SK-N-SH (cell line): Measurements from ENCODE around the gene BNC2. TPM values are rescaled to one million over a fixed set of nuclear protein-coding genes. Genes with fewer than 3 reads are reported as not detected.

Source experiments
- CTCF ChIA-PET: fragments of 300-600, 350-600 bp; formaldehyde crosslinking; extraction: SDS; loops from one replicate; lab custom pipeline; 2021; lab: Yijun Ruan, JAX
- POLR2A ChIA-PET: fragments of 350-600 bp; sonication (Branson Sonifier 250); formaldehyde crosslinking; extraction: SDS; loops from one replicate; lab custom pipeline; 2020; ENCODE audit warnings: antibody characterized with exemption, inconsistent platforms; lab: Yijun Ruan, JAX
- DNase-seq: peaks from one replicate; pipeline ENCODE4 v3.0.0; 2012
- H2AFZ ChIP-seq: fragments of 200-600 bp; sonication (generic); 2 replicates; pipeline ENCODE4 v1.8.1; 2016; ENCODE audit warnings: antibody characterized with exemption, mild to moderate bottlenecking, low read depth
- H3F3A ChIP-seq: fragments of 200-600 bp; sonication (generic); replicated peaks from 2 replicates; pipeline ENCODE3; 2016; ENCODE audit warnings: antibody characterized with exemption, mild to moderate bottlenecking; ENCODE audit not compliant: insufficient read depth
- H3K27ac ChIP-seq, 2 experiments: fragments of 200-500 bp in 1 of 2; fragments of 200-600 bp in 1 of 2; sonication (Bioruptor generic) in 1 of 2; sonication (generic), shearing (Covaris generic) in 1 of 2; 2 replicates each; pipeline versions ENCODE4 v1.5.1 to v1.6.1; 2014 to 2016; ENCODE audit warnings: low read depth in 2 of 2, inconsistent platforms in 1 of 2, low read length in 1 of 2, mild to moderate bottlenecking in 1 of 2, mixed read lengths in 1 of 2
- H3K27me3 ChIP-seq: fragments of 200-600 bp; sonication (generic), shearing (Covaris generic); 2 replicates; pipeline ENCODE4 v1.6.1; 2016; ENCODE audit warnings: mixed run types; ENCODE audit not compliant: insufficient read depth
- H3K36me3 ChIP-seq, 2 experiments: fragments of 200-500 bp in 1 of 2; fragments of 200-600 bp in 1 of 2; sonication (Bioruptor generic) in 1 of 2; sonication (generic) in 1 of 2; replicated peaks in 1 of 2; 2 replicates each; pipeline versions ENCODE3 to v1.5.1; 2014 to 2016; ENCODE audit warnings: low read length in 1 of 2, mild to moderate bottlenecking in 1 of 2; ENCODE audit not compliant: insufficient read depth in 2 of 2, control insufficient read depth in 1 of 2
- H3K4me1 ChIP-seq, 2 experiments: fragments of 200-500 bp in 1 of 2; fragments of 200-600 bp in 1 of 2; sonication (Bioruptor generic) in 1 of 2; sonication (generic), shearing (Covaris generic) in 1 of 2; 2 replicates each; pipeline versions ENCODE4 v1.5.1 to v1.6.1; 2014 to 2016; ENCODE audit warnings: low read depth in 1 of 2, low read length in 1 of 2, mixed run types in 1 of 2; ENCODE audit not compliant: insufficient read depth in 2 of 2, control insufficient read depth in 1 of 2
- H3K4me2 ChIP-seq: fragments of 200-600 bp; sonication (generic), shearing (Covaris generic); 2 replicates; pipeline ENCODE4 v1.6.1; 2017; ENCODE audit warnings: mixed run types
- H3K4me3 ChIP-seq, 2 experiments: fragments of 200-500 bp in 1 of 2; fragments of 200-600 bp in 1 of 2; sonication (Bioruptor generic) in 1 of 2; sonication (generic), shearing (Covaris generic) in 1 of 2; 2 replicates each; pipeline versions ENCODE4 v1.5.1 to v1.8.1; 2014 to 2016; ENCODE audit warnings: low read depth in 2 of 2, inconsistent platforms in 1 of 2, low read length in 1 of 2, mild to moderate bottlenecking in 1 of 2, mixed read lengths in 1 of 2, moderate library complexity in 1 of 2
- H3K79me2 ChIP-seq: fragments of 200-600 bp; sonication (generic); 2 replicates; pipeline ENCODE4 v1.8.1; 2017; ENCODE audit warnings: mild to moderate bottlenecking; ENCODE audit not compliant: insufficient read depth
- H3K9ac ChIP-seq: fragments of 200-600 bp; sonication (generic); 2 replicates; pipeline ENCODE4 v1.6.1; 2017; ENCODE audit warnings: mixed run types
- H3K9me2 ChIP-seq: fragments of 200-600 bp; sonication (generic); 2 replicates; pipeline ENCODE4 v1.6.1; 2017; ENCODE audit warnings: mixed run types
- H3K9me3 ChIP-seq: fragments of 200-600 bp; sonication (generic); 2 replicates; pipeline ENCODE4 v1.6.1; 2017; ENCODE audit warnings: mixed run types, mild to moderate bottlenecking, moderate library complexity
- H4K20me1 ChIP-seq: fragments of 200-600 bp; sonication (generic); 2 replicates; pipeline ENCODE4 v1.6.1; 2017; ENCODE audit warnings: mild to moderate bottlenecking, mixed run types; ENCODE audit not compliant: insufficient read depth
- CHD2 ChIP-seq: fragments of 150-350 bp; IDR thresholded peaks from 2 replicates; pipeline ENCODE4 v1.6.1; 2018; ENCODE audit warnings: low read length; ENCODE audit not compliant: partially characterized antibody
- ELF1 ChIP-seq: IDR thresholded peaks from 2 replicates; pipeline ENCODE4 v1.4.0; 2012
- FOXM1 ChIP-seq: IDR thresholded peaks from 2 replicates; pipeline ENCODE4 v1.4.0; 2012; ENCODE audit warnings: low read depth, mild to moderate bottlenecking
- GABPA ChIP-seq: IDR thresholded peaks from 2 replicates; pipeline ENCODE4 v1.4.0; 2012; ENCODE audit warnings: low read depth, mild to moderate bottlenecking
- GATA2 ChIP-seq: sonication (generic); formaldehyde crosslinking; IDR thresholded peaks from 2 replicates; pipeline ENCODE4 v1.5.0; 2020; ENCODE audit warnings: mild to moderate bottlenecking, missing genetic modification reagents
- NFIC ChIP-seq: IDR thresholded peaks from 2 replicates; pipeline ENCODE4 v1.4.0; 2012; ENCODE audit warnings: borderline replicate concordance
- RFX5 ChIP-seq: IDR thresholded peaks from 2 replicates; pipeline ENCODE4 v1.6.1; 2012; ENCODE audit warnings: mild to moderate bottlenecking, improper control_type of control experiment, low read length
- RXRA ChIP-seq: IDR thresholded peaks from 2 replicates; pipeline ENCODE4 v1.4.0; 2012; ENCODE audit warnings: low read depth, mild to moderate bottlenecking, borderline replicate concordance
- YY1 ChIP-seq: IDR thresholded peaks from 2 replicates; pipeline ENCODE4 v1.4.0; 2012; ENCODE audit warnings: low read depth, mild to moderate bottlenecking
- ZBTB33 ChIP-seq: IDR thresholded peaks from 2 replicates; pipeline ENCODE4 v1.4.0; 2012; ENCODE audit warnings: low read depth, borderline replicate concordance
- WGBS: methylation state at CpG from one replicate; pipeline ENCODE4 v1.1.6; 2017; ENCODE audit warnings: low lambda C conversion rate; 5-methylcytosine and 5-hydroxymethylcytosine counted together
- polyA plus RNA-seq, 3 experiments: library from polyadenylated mRNA; depleted of rRNA; stranded (reverse); fragments of >200 nt; gene quantifications; 2 replicates each; pipeline ENCODE4 v1.2.3, GENCODE V29; 2012

The BNC2 gene
- polyA plus RNA-seq, 1 of the 3 experiments (the other 2 are of a cell fraction), result 8.8 TPM

- H3K79me2 ChIP-seq, result peaks cover 10% of the 10 kb centered on the region
- peaks cover 3 to 18% of the 10 kb centered on the region in 2 experiments for H3K4me1 ChIP-seq
- H4K20me1 ChIP-seq, result no peaks in the 10 kb centered on the region
- peak overlapping the region; percentile 31; the same call in 1 of the 2 replicates for H3K4me2 ChIP-seq
- 77% methylated on average over 3 of the region's 3 CpGs for WGBS
- no peak overlapping the region for H3K4me3 ChIP-seq
- 0 out of 2 replicates have a peak overlapping the region, but pooled peaks have one; percentile 19 for H2AFZ ChIP-seq
- peaks cover 0 to 11% of the 10 kb centered on the region in 2 experiments for H3K36me3 ChIP-seq
- CTCF ChIA-PET, result no interaction called here
- DNase-seq, result no peak
- H3K27ac ChIP-seq, result peak overlapping the region in 1 of 2 experiments; percentile 82; a peak in 2 of 4 replicates
- peaks cover 32% of the 10 kb centered on the region for H3F3A ChIP-seq
- H3K9me3 ChIP-seq, result no peaks in the 10 kb centered on the region
- TF ChIP-seq ELF1, result no peak
- TF ChIP-seq RFX5, result no peak
- no peak for TF ChIP-seq GATA2 (CRISPR knock-in tag)
- TF ChIP-seq RXRA, result no peak
- 0 out of 2 replicates have a peak, but pooled peaks have one; percentile 0 for TF ChIP-seq YY1
- TF ChIP-seq CHD2, result no peak
- TF ChIP-seq GABPA, result no peak
- POLR2A ChIA-PET, result no interaction called here
- H3K9me2 ChIP-seq, result no peaks in the 10 kb centered on the region
- no peaks in the 10 kb centered on the region for H3K27me3 ChIP-seq
- peak overlapping the region; percentile 37; the same call in 1 of the 2 replicates for H3K9ac ChIP-seq
Observed at GRCh38 chr9:16532272-16532671, 338.2 kb downstream of the BNC2 start.

DNA sequence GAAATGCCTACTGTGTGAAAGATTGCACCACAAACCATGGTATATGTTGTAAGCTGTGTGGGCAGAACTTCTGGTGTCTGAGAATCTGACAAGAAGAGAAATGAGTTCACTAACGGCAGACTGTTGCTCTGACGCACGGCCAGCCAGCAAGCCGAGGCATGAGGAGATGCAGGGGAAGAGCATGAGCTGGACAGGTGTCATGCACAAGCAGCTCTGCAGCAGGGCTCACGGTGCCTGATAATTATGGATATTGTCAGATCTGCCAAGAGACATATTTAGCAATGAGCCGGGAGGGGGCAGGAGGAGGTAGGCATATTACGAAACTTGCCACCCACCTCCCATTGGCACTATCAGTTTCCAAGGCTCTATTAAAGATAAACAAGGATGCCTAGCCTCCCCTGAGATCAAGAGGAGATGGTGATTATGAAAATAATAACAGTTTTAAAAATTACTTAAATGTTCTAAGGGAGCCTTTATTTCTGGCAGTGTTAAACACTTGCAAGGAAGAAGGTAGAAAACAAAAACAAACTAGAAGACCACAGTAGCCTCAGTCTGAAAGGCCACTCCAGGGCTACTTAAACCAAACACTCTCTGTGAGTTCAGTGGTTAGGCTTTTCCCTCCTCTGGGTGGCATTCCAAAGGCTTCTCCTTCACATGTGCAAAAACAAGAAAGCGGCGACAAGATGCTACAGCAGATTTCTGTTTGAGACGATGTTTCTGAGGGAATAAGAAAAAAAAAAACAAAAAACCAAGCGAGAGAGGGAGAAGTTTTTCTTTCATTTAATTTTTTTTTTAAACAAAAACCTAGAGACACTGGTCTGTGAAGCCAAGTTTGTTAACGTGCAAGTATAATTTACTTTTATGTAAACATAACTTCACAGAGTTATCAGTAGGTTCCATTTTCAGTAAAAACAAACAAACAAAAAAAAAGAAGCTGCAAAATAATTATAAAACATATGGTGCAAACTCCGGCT lies 339.5 kb downstream of the BNC2 start:
- no peaks in the 10 kb centered on the region for H3K9me2 ChIP-seq
- H3K27me3 ChIP-seq, result no peaks in the 10 kb centered on the region
- ChIA-PET POLR2A (no interaction called here), CTCF (no interaction called here)
- no peak for TF ChIP-seq RXRA
- TF ChIP-seq NFIC, result no peak
- no peak for TF ChIP-seq ZBTB33
- TF ChIP-seq FOXM1, result no peak
- DNase-seq, result no peak
- no peak overlapping the region for H3K4me2 ChIP-seq
- WGBS, result 93% methylated on average over 13 of the region's 13 CpGs
- H2AFZ ChIP-seq, result no peak overlapping the region
- H3K79me2 ChIP-seq, result peaks cover 10% of the 10 kb centered on the region
- no peak overlapping the region for H3K9ac ChIP-seq
- peak overlapping the region in 1 of 2 experiments; percentile 82; a peak in 1 of 4 replicates for H3K27ac ChIP-seq
- no peaks in the 10 kb centered on the region for H4K20me1 ChIP-seq
- no peak overlapping the region for H3K4me3 ChIP-seq
- peaks cover 0 to 11% of the 10 kb centered on the region in 2 experiments for H3K36me3 ChIP-seq
- H3K9me3 ChIP-seq, result no peaks in the 10 kb centered on the region
- H3F3A ChIP-seq, result peaks cover 31% of the 10 kb centered on the region
- H3K4me1 ChIP-seq, result peaks cover 3 to 18% of the 10 kb centered on the region in 2 experiments
